Measurements from ENCODE around the gene SLCO2A1. TPM values are rescaled to one million over a fixed set of nuclear protein-coding genes. Genes with fewer than 3 reads are reported as not detected.

The SLCO2A1 gene
- total and polyA plus RNA-seq, 2 donors (not counting 1 experiment from before 2014, with no cell fraction given): under 0.01 to 0.12 TPM

DNA sequence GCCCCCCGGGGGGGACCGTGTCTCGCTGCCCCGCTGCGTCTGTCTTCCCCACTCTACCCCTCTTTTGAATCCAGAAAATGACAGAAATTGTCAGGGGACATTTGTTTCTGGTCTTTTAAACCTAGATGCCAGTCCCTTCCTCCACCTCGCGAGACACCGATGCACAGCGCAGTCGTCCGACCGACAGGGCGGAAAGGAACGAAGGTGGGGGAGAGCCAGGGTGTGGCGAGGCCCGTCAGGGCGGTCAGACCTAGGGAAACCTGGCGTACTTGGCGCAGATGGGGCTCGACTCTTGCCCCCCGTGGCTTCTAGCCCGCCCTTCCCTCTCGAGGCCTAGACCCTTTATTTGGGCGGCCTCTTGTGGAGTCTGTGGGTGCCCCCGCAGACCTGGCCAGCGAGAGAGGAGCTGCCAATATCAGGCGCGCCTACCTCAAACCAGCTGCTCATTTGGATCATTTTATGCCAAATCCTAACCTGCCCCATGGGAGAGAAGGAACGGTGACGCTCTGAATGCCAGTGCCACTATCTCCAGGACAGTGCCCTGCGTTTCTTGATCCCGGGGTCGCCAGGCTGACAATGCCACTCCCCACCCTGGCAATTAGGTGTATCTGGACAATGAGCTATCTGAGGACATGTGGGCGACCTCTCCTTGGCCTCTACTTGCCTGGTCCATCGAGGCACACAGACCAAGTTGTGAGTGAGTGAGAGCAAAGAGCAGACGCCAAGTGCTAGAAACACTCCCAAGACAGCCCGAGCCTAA, 133.5 kb downstream of the SLCO2A1 start:
- DNase-seq (ENCODE audit: low read depth in 2 of 2): peak; percentile 2 to 10

GRCh38 chr3:133895208-133896001, 134.3 kb downstream of the SLCO2A1 start, which contains the start of gene RAB6B:
RAB6B (minus strand) TSS chr3:133895882; CDS start chr3:133895466, 416 bp downstream.
- Histone ChIP-seq H3K4me3 (replicated peaks in 1 of 4; ENCODE audit: control extremely low read depth in 1 of 4, insufficient read depth in 1 of 4, low read depth in 3 of 4, low read length in 4 of 4) (peak within 1 kb of the TSS; percentile 51 to 67 (median 59)), H3K36me3 (ENCODE audit: control insufficient read depth, insufficient read depth, low read length) (no peaks in the 10 kb centered on the region), H3K4me1 (ENCODE audit: control insufficient read depth, extremely low read depth, insufficient read depth, low read length) (no peaks in the 10 kb centered on the region), H2AFZ (ENCODE audit: low read length) (peak within 1 kb of the TSS; percentile 71), H3K27ac (ENCODE audit: insufficient read depth, low read length) (no peak within 1 kb of the TSS), H3K27me3 (ENCODE audit: control insufficient read depth, insufficient read depth, low read length) (peaks cover 28% of the 10 kb centered on the region), H3K9ac (ENCODE audit: insufficient read depth, low read length) (peak within 1 kb of the TSS; percentile 45), H3K4me2 (ENCODE audit: extremely low read depth, insufficient read depth, low read length) (peak within 1 kb of the TSS; percentile 90), H3K9me3 (ENCODE audit: control insufficient read depth, insufficient read depth, low read depth, low read length) (no peaks in the 10 kb centered on the region), H3K79me2 (ENCODE audit: control insufficient read depth, insufficient read depth, low read length) (no peaks in the 10 kb centered on the region), H4K20me1 (ENCODE audit: control insufficient read depth, extremely low read depth, insufficient read depth, low read length) (no peaks in the 10 kb centered on the region)
- DNase-seq (ENCODE audit: low read depth in 2 of 2): peak; percentile 23 to 51
- TF ChIP-seq EZH2 (IDR thresholded peaks at IDR 0.05; ENCODE audit: low read length, missing control alignments) (no peak), CTCF (conservative IDR thresholded peaks at IDR 0.05 in 1 of 2, IDR thresholded peaks at IDR 0.05 in 1 of 2; ENCODE audit: low read depth in 1 of 2, low read length in 2 of 2) (no peak)

More for the DNA sequence above, 133.5 kb downstream of the SLCO2A1 start:
- Histone ChIP-seq H3K4me1 (ENCODE audit: control insufficient read depth, extremely low read depth, insufficient read depth, low read length) (no peaks in the 10 kb centered on the region), H3K4me3 (replicated peaks in 1 of 4; ENCODE audit: control extremely low read depth in 1 of 4, insufficient read depth in 1 of 4, low read depth in 3 of 4, low read length in 4 of 4) (peak overlapping the region; percentile 35 to 67 (median 54)), H3K9me3 (ENCODE audit: control insufficient read depth, insufficient read depth, low read depth, low read length) (no peaks in the 10 kb centered on the region), H3K4me2 (ENCODE audit: extremely low read depth, insufficient read depth, low read length) (peak overlapping the region; percentile 81), H3K27ac (ENCODE audit: insufficient read depth, low read length) (no peak overlapping the region), H3K27me3 (ENCODE audit: control insufficient read depth, insufficient read depth, low read length) (peaks cover 28% of the 10 kb centered on the region), H3K9ac (ENCODE audit: insufficient read depth, low read length) (peak overlapping the region; percentile 34), H2AFZ (ENCODE audit: low read length) (peak overlapping the region; percentile 63), H4K20me1 (ENCODE audit: control insufficient read depth, extremely low read depth, insufficient read depth, low read length) (no peaks in the 10 kb centered on the region), H3K79me2 (ENCODE audit: control insufficient read depth, insufficient read depth, low read length) (no peaks in the 10 kb centered on the region), H3K36me3 (ENCODE audit: control insufficient read depth, insufficient read depth, low read length) (no peaks in the 10 kb centered on the region)
- TF ChIP-seq EZH2 (IDR thresholded peaks at IDR 0.05; ENCODE audit: low read length, missing control alignments): no peak
- TF ChIP-seq CTCF (conservative IDR thresholded peaks at IDR 0.05 in 1 of 2, IDR thresholded peaks at IDR 0.05 in 1 of 2; ENCODE audit: low read depth in 1 of 2, low read length in 2 of 2): no peak

Data from fibroblast of lung (primary cell).